GM10847 (cell line): ENCODE data around the gene IGFBP6.

ENCODE experiments used
- POLR2A ChIP-seq: IDR thresholded peaks from 2 replicates; pipeline ENCODE4 v1.6.1; 2011; ENCODE audit not compliant: insufficient read length; ENCODE audit errors: extremely low read depth

Gene IGFBP6

DNA sequence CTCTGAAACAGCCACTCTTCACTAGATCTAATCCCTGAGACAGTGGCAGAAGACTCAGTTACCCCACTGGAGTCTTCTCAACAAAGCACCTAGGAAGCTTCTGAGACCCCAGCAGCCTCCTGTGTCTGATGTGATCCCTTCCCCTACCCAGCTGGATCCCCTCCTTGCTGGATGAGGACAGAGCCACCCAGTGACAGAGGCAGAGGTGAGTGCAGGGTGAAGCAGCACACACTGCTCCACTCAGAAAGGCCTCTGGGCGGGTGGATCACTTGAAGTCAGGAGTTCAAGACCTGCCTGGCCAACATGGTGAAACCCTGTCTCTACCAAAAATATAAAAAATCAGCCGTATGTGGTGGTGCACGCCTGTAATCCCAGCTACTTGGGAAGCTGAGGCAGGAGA is 21.0 kb upstream of the IGFBP6 start:
- TF ChIP-seq POLR2A = no peak

GRCh38 chr12:53077030-53077429 is 20.4 kb upstream of the IGFBP6 start:
- TF ChIP-seq POLR2A = no peak

DNA sequence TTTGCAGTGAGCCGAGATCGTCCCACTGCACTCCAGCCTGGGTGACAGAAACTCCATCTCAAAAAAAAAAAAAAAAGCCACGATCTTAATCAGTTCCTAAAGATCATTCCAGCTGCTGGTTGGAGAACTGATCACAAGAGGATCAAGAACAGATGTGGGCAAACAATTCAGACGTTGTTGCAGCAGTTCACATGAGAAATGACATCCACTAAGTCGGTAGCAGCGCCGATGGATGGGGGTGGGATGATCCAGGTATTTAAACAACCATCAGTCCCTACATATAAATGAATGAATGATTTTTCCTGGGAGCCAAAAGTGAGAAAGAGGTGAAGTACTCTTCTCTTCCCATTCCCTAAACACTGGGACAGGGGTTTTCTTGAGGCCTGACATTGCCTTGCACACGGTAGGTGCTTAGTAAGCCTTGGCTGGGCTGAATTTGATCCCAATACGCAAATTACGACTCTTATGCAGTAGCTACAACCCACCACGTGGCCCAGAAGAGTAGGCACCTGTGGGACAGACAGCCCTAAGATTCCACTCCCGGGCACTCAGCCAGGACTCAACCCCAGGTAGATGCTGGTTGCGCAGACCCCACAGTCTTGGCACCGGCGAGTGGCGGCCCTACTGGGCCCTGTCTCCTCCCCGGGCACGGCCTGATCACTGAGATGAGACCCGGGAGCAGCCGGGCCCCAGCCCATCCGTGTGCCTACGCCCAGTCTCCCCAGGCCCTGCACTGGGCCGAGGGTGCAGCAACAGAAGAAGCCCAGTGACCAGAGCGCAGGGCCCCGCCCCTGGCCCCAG is 18.8 kb upstream of the IGFBP6 start:
- TF ChIP-seq POLR2A = no peak

- TF ChIP-seq POLR2A = peak; percentile 96
Measured at GRCh38 chr12:53079226-53080117, 18.0 kb upstream of the IGFBP6 start, which contains the start of gene SPRYD3. TSS of gene SPRYD3 (minus strand) at chr12:53079390. CDS start at chr12:53079333, 57 bp downstream.

DNA sequence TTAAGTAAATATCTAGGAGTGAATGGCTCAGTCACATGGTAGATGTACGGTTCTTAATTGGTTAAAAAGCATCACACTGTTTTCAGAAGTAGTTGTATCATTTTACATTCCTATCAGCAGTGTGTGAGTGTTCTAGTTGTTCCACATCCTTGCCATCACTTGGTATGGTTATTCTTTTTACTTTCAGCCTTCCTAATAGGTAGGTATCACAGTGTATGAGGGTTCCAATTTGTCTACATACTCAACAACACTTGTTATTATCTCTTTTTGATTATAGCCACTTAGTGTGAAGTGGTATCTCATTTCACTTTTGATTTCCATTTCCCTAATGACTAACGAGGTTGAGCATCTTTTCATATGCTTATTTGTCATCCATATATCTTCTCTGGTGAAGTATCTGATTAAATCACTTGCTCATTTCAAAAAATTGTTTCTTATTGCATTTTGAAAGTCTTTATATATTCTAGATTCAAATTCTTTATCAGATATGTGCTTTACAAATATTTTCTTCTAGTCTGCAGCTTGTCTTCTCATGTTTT is 14.8 kb upstream of the IGFBP6 start:
- TF ChIP-seq POLR2A = no peak

DNA sequence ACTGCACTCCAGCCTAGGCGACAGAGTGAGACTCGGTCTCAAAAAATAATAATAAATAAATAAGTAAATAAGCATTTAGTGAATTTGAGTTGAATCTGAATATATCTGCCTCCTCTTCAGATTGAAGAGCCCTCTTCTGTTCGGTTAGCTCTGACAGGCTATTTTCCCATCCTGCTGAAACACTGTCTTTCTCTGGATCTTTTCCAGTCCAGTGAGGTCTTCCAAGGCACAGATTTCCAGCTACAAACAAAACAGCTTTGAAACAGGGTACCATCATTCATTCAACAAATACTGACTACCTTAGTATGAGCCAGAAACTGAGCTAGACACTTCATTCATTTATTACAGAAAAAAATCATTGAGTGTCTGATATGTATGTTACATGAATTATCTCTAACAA is 11.1 kb upstream of the IGFBP6 start:
- no peak for TF ChIP-seq POLR2A

GRCh38 chr12:53090105-53090504 is 7.4 kb upstream of the IGFBP6 start:
- TF ChIP-seq POLR2A = no peak

GRCh38 chr12:53090554-53090953 is 6.9 kb upstream of the IGFBP6 start:
- no peak for TF ChIP-seq POLR2A

DNA sequence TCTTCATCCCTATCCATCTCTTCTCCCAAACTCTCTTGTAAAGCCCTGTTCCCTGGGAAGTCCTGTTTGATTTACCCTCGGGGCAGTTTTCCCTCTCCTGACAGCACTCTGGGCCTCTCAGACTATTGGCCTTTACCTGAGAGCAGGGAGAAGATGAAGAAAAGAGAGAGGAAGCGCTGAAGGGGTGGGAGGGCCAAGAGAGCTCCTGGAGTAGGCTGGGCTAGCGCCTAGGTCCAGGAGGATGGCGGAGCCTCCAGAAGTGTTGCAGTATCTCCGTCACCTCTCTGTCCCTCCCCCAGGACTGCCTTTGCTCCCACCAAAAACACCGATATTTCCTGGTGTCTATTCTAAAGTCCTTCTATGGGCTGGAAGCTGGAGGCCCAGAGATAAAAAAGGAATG is 5.7 kb upstream of the IGFBP6 start:
- TF ChIP-seq POLR2A = no peak

GRCh38 chr12:53093777-53094393 is 3.6 kb upstream of the IGFBP6 start:
- TF ChIP-seq POLR2A = no peak

DNA sequence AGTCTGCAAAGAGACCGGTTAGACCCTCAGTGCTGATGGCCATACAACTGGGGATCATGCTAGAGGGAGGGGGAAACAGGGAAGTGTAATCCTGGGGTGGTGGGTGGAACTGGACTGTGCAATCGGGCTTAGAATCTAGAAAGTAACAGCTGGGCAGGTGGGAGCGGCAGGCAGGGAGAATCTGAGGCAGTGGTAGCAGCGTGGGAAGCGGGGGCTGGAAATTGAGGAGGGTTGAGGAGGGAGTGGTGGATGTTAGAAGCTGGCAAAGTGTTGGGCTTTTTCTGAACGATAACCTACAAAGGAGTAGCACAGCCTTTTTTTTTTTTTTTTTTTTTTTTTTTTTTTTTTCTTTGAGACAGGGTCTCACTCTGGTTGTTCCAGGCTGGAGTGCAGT is 3.1 kb upstream of the IGFBP6 start:
- no peak for TF ChIP-seq POLR2A

DNA sequence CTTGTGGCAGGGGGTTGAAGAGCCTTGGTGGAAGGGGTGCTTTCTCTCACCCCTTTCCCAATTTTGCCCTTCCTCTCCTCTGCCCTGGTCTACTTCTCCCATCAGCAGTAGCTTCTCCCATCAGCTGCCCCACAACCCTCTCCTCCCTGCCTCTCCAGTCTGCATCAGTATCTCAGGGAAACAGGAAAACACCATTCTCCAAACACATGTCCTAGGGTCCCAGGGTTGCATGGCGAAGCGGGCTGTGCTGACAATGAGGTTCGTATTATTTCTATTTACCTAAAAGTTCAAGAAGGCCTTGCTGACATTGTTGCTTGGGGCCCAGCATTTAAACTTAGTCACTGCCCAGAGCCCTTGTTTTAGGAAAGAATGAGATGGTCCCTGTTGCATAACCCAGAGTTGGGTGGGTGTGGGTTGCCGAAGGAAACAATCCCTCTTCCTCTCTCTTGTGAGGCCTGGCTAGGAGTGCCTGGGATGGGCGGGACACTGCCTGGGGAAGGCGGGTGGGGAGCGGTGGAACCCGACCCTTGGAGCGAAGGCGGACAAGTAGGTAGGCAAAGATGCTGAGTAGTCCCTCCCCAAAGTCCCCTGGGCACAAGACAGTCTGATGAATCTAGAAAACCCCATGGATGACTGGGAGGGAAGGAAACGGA is 1.3 kb upstream of the IGFBP6 start:
- no peak for TF ChIP-seq POLR2A

- no peak for TF ChIP-seq POLR2A
Measured at GRCh38 chr12:53096759-53097158, 708 bp upstream of the IGFBP6 start.

DNA sequence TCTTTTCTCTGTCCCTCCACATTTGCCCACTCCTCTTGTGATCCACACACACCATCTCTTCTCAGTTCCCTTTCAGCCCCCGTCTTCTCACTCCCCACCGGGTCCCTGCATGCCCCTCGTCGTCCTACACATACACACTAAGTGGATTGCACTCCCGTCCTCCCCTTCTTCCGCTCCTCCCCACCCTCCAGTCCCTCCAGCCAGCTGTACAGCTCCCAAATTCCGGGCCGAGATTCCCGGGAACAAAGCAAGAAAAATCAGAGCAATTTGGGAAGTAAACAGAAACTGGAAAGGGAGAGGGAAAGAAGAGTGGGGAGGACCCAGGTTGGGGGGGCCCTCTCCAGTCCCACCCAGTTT is 282 bp upstream of the IGFBP6 start:
- no peak for TF ChIP-seq POLR2A
